ENCODE data around the gene SOX6.

SOX6 gene

DNA sequence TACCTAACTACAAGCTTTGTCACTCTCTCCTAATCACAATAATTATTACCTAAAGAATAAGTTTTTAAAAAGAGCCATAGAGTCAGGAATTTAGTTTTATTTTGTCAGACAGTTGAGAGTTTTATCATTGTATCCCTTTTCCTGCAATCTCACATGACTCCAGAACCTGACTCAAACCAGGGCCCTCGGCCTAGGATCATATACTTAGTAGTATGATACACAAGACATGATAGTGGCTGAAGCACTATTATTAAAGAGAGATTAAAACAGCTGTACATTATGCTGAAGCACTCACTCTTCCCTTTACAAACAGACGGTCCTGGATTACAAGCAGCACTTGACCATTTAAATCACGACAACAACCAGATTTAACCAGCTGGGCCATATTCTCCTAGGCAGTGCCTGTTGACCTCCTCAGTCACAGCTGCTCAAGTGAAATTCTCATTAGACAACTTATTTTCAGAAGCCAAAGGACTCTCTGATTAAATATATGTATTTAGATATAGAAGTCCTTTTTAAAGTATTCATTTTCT, 44.0 kb downstream of the SOX6 start:
- Mint-ChIP-seq H3K4me3 (no peak overlapping the region), H3K27me3 (no peaks in the 10 kb centered on the region), H3K27ac (no peak overlapping the region), H3K9me3 (ENCODE audit: low read depth) (no peaks in the 10 kb centered on the region), H3K36me3 (no peaks in the 10 kb centered on the region), H3K4me1 (ENCODE audit: low read depth) (no peaks in the 10 kb centered on the region)

- Mint-ChIP-seq H3K27ac (no peak overlapping the region), H3K36me3 (no peaks in the 10 kb centered on the region), H3K9me3 (ENCODE audit: low read depth) (no peaks in the 10 kb centered on the region), H3K4me3 (no peak overlapping the region), H3K4me1 (ENCODE audit: low read depth) (no peaks in the 10 kb centered on the region), H3K27me3 (no peaks in the 10 kb centered on the region)
Observed at GRCh38 chr11:16311831-16312230, 44.5 kb downstream of the SOX6 start.

DNA sequence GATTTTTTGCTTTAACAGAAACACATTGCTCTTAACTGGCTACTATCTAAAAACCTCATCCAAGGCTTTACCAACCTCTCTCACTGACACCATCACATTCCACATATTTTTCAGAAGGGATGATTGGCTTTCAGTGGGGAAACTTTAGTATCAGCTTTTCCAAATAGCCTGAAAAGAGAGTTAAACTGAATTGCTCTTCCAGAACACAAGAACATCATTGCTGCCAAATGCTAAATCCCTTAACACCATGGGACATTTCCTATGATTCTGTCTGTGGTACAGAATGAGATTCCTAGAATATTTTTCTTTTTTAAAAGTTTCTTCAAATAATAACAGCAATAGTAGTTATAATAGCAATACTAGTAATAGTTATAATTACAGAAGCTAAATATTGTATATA, 45.4 kb downstream of the SOX6 start:
- no peaks in the 10 kb centered on the region for H3K9me3 Mint-ChIP-seq (ENCODE audit: low read depth)
- H3K27me3 Mint-ChIP-seq, result no peaks in the 10 kb centered on the region
- no peak overlapping the region for H3K4me3 Mint-ChIP-seq
- no peak overlapping the region for H3K27ac Mint-ChIP-seq
- no peaks in the 10 kb centered on the region for H3K4me1 Mint-ChIP-seq (ENCODE audit: low read depth)
- no peaks in the 10 kb centered on the region for H3K36me3 Mint-ChIP-seq

DNA sequence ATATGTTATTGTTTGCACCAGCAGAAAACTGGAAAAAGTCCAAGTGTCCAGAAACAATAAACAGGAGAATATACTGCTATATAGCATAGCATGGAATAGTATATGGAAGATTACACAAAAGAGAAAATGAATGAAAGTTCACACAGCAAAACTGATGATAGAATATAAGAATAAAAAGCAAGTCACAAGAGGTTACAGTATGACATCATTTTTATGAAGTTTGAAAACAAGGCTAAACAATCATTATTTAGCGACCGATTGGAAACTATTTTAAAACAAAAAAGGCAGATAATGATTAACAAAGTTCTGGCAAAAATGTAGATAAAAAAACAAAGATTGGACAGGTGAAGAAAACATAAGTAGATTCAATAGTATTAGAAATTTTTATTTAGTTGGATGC, 47.1 kb downstream of the SOX6 start:
- no peak overlapping the region for H3K27ac Mint-ChIP-seq
- no peak overlapping the region for H3K4me3 Mint-ChIP-seq
- no peaks in the 10 kb centered on the region for H3K36me3 Mint-ChIP-seq
- H3K4me1 Mint-ChIP-seq (ENCODE audit: low read depth), result no peaks in the 10 kb centered on the region
- H3K9me3 Mint-ChIP-seq (ENCODE audit: low read depth), result no peaks in the 10 kb centered on the region
- H3K27me3 Mint-ChIP-seq, result no peaks in the 10 kb centered on the region

GRCh38 chr11:16301462-16301861, 54.9 kb downstream of the SOX6 start:
- H3K36me3 Mint-ChIP-seq, result no peaks in the 10 kb centered on the region
- peaks cover 3% of the 10 kb centered on the region for H3K9me3 Mint-ChIP-seq (ENCODE audit: low read depth)
- H3K4me1 Mint-ChIP-seq (ENCODE audit: low read depth), result no peaks in the 10 kb centered on the region
- no peaks in the 10 kb centered on the region for H3K27me3 Mint-ChIP-seq
- no peak overlapping the region for H3K27ac Mint-ChIP-seq
- H3K4me3 Mint-ChIP-seq, result no peak overlapping the region

DNA sequence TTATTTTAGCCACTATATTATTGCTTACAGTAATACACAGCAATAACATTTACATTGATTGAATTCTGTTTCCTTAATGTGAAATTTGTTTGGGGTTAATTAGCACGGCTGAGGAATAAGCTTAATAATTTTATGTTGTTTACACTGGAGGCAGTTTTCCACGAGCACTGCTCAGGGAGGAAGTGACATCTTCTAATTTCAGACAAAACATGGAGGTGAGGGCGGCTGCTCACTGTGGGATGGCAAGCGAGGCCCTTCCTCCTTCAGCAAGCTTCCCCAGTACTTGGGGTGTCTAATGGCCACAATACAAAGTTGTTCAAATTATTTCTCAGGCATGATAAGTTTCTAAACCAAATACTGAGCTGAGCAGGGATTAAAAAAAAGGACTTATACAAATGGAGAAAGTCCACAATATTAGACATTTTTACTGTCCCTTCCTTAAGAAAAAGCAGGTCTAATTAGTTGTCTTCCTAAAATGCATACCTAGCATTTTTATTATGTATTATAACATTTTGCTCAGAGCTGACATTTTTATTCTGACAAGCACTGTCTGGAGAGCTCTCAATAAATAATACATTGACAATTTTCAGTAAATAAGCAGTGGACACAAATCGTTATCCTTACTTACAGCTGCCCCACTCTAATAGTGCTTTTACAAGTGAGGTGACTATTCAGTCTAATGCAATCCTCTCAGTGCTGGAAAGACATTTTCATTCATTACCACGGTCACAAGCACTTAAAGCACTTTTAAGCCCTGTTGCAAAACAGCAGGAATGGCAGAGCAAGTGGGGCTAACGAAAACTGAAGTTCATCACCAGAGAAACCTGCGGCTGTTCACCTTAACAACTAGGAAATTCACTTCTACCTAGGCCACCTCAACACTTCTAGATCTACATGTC, 56.2 kb downstream of the SOX6 start:
- Mint-ChIP-seq H3K27ac (no peak overlapping the region), H3K4me3 (no peak overlapping the region), H3K27me3 (no peaks in the 10 kb centered on the region), H3K4me1 (ENCODE audit: low read depth) (no peaks in the 10 kb centered on the region), H3K9me3 (ENCODE audit: low read depth) (peaks cover 3% of the 10 kb centered on the region), H3K36me3 (no peaks in the 10 kb centered on the region)

DNA sequence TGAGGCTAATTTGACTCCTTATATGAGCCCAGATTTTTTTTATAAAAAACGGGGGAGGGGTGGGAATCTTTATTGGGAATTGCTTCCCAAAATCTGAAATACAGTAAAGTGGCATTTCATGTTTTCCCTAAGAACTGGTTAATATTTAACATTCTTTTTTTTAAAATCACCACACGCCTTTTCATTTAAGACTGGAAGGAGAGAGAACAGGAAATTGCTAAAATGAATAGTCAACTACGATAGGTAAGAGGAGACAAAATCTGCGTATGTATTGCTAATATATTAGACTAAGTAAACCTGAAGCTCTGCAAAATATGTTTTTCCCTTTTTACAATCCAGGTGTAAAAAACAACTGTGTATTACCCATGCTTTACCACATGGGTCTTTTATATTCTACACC, 57.0 kb downstream of the SOX6 start:
- Mint-ChIP-seq H3K4me1 (ENCODE audit: low read depth) (no peaks in the 10 kb centered on the region), H3K36me3 (no peaks in the 10 kb centered on the region), H3K27me3 (no peaks in the 10 kb centered on the region), H3K9me3 (ENCODE audit: low read depth) (peaks cover 3% of the 10 kb centered on the region), H3K4me3 (no peak overlapping the region), H3K27ac (no peak overlapping the region)

GRCh38 chr11:16297332-16297731, 59.0 kb downstream of the SOX6 start:
- Mint-ChIP-seq H3K27me3 (no peaks in the 10 kb centered on the region), H3K4me1 (ENCODE audit: low read depth) (no peaks in the 10 kb centered on the region), H3K4me3 (no peak overlapping the region), H3K9me3 (ENCODE audit: low read depth) (no peaks in the 10 kb centered on the region), H3K36me3 (no peaks in the 10 kb centered on the region), H3K27ac (no peak overlapping the region)

- H3K4me1 Mint-ChIP-seq (ENCODE audit: low read depth), result no peaks in the 10 kb centered on the region
Observed at GRCh38 chr11:16296273-16296672, 60.1 kb downstream of the SOX6 start.

DNA sequence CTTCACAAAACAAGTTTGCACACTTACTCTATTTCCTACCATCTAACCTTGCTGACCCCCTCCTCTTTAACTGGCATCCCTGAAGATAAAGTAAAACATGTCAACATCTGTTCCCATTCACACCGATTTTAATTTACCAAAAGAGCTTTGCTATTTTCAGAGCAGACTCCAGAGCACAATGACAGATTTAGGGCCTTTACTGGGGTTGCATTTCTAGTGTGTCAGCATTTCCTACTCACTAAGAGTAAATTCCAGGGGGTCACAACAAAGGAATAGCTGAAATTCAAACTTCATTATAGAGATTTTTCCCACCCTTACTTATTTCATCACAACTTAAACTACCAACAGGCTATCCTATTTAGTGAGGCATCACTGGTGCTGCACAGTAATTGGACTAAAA, 60.8 kb downstream of the SOX6 start:
- Mint-ChIP-seq H3K27ac (no peak overlapping the region), H3K36me3 (no peaks in the 10 kb centered on the region), H3K27me3 (no peaks in the 10 kb centered on the region), H3K4me1 (ENCODE audit: low read depth) (no peaks in the 10 kb centered on the region), H3K9me3 (ENCODE audit: low read depth) (no peaks in the 10 kb centered on the region), H3K4me3 (no peak overlapping the region)

More at GRCh38 chr11:16296273-16296672, 60.1 kb downstream of the SOX6 start:
- H3K27ac Mint-ChIP-seq, result no peak overlapping the region
- H3K36me3 Mint-ChIP-seq, result no peaks in the 10 kb centered on the region
- H3K27me3 Mint-ChIP-seq, result no peaks in the 10 kb centered on the region
- H3K9me3 Mint-ChIP-seq (ENCODE audit: low read depth), result no peaks in the 10 kb centered on the region
- no peak overlapping the region for H3K4me3 Mint-ChIP-seq

GRCh38 chr11:16293204-16293681, 63.1 kb downstream of the SOX6 start:
- H3K27me3 Mint-ChIP-seq, result no peaks in the 10 kb centered on the region
- H3K27ac Mint-ChIP-seq, result no peak overlapping the region
- no peaks in the 10 kb centered on the region for H3K36me3 Mint-ChIP-seq
- no peak overlapping the region for H3K4me3 Mint-ChIP-seq
- no peaks in the 10 kb centered on the region for H3K4me1 Mint-ChIP-seq (ENCODE audit: low read depth)
- H3K9me3 Mint-ChIP-seq (ENCODE audit: low read depth), result peaks cover 4% of the 10 kb centered on the region

DNA sequence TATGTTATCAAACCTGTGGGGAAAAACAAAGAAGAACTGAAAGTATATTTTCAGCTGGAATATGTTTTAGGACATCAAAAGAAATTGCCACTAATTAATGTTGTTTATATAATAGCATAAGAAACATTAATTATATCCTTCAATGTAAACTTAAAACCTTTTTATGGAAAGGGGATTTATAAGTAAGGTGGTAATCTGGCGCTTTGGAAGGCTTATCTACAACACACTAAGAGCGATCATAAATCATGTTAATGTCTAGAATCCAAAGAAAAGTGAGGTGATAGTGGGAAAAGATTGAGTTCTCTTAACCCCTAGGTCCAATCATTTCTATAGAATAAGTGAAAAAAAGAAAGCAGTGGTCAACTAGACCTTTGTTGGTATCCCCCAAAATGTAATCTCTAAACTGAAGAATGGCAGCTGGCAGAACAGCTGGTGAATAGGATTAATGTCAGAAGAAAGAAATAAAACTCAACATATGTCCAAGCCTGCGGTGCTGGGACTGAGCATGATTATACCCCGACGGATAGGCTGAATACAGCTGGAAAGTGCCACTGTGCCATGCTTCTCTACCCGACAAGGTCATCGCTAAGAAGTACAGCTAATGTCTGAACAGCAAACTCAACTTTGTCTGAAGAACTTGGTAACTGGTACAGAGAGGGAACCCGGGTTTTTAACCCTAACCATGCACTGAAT, 64.0 kb downstream of the SOX6 start:
- Mint-ChIP-seq H3K36me3 (no peaks in the 10 kb centered on the region), H3K9me3 (ENCODE audit: low read depth) (peaks cover 4% of the 10 kb centered on the region), H3K27me3 (no peaks in the 10 kb centered on the region), H3K4me1 (ENCODE audit: low read depth) (no peaks in the 10 kb centered on the region), H3K27ac (no peak overlapping the region), H3K4me3 (no peak overlapping the region)

- Mint-ChIP-seq H3K4me1 (ENCODE audit: low read depth) (no peaks in the 10 kb centered on the region), H3K9me3 (ENCODE audit: low read depth) (peaks cover 4% of the 10 kb centered on the region), H3K27me3 (no peaks in the 10 kb centered on the region)
Observed at GRCh38 chr11:16291729-16292128, 64.6 kb downstream of the SOX6 start.

GRCh38 chr11:16289541-16289940, 66.8 kb downstream of the SOX6 start:
- no peaks in the 10 kb centered on the region for H3K36me3 Mint-ChIP-seq
- H3K27me3 Mint-ChIP-seq, result no peaks in the 10 kb centered on the region
- no peaks in the 10 kb centered on the region for H3K4me1 Mint-ChIP-seq (ENCODE audit: low read depth)
- H3K4me3 Mint-ChIP-seq, result no peak overlapping the region
- H3K9me3 Mint-ChIP-seq (ENCODE audit: low read depth), result peaks cover 4% of the 10 kb centered on the region
- no peak overlapping the region for H3K27ac Mint-ChIP-seq

More at GRCh38 chr11:16291729-16292128, 64.6 kb downstream of the SOX6 start:
- H3K4me3 Mint-ChIP-seq, result no peak overlapping the region
- no peaks in the 10 kb centered on the region for H3K36me3 Mint-ChIP-seq
- H3K27ac Mint-ChIP-seq, result no peak overlapping the region

- H3K27ac Mint-ChIP-seq, result no peak overlapping the region
- H3K36me3 Mint-ChIP-seq, result no peaks in the 10 kb centered on the region
- H3K9me3 Mint-ChIP-seq (ENCODE audit: low read depth), result peaks cover 4% of the 10 kb centered on the region
- no peak overlapping the region for H3K4me3 Mint-ChIP-seq
- no peaks in the 10 kb centered on the region for H3K4me1 Mint-ChIP-seq (ENCODE audit: low read depth)
- H3K27me3 Mint-ChIP-seq, result no peaks in the 10 kb centered on the region
Observed at GRCh38 chr11:16287630-16288280, 68.6 kb downstream of the SOX6 start.
